HG03520 (cell line): ENCODE data around the gene CACNA2D3.

Experiments
- ATAC-seq: cut with Tn5 transposase; IDR thresholded peaks from one replicate; pipeline ENCODE4 v1.9.1; 2021; ENCODE audit warnings: mild to moderate bottlenecking, moderate library complexity; ENCODE audit not compliant: unreplicated experiment

CACNA2D3 gene

DNA sequence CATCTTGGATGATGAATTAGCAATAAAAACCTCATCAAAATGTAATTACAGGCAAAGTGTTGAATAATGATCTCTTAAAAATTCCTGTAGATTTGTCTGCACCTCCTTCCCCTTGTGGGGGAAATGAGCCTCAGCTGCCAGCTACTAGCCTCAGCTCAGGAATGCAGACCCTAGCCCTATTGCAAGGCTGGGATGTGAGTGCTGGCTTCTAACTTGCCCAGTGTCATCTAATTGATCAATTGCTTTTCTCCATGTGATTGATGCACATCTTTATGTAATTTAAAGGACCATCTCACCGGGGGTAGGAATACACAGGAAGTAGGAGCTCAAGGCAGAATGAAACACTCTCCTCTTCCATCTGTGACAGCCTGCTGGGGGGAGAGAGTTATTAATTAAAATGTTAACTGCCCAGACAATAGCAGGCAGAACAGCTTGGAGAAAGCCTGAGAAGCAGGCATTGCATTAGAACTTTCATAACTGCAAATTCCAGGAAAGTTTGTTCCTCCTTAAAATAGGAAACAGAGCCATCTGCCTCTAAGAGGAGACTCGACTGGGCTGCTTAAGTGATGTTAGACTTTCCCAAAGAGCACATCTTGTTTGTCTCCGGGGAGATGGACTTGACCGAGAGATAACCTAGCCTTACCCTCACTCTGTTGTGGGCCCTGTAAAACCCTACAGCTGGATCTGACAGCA, 735.9 kb downstream of the CACNA2D3 start:
- ATAC-seq: no peak

DNA sequence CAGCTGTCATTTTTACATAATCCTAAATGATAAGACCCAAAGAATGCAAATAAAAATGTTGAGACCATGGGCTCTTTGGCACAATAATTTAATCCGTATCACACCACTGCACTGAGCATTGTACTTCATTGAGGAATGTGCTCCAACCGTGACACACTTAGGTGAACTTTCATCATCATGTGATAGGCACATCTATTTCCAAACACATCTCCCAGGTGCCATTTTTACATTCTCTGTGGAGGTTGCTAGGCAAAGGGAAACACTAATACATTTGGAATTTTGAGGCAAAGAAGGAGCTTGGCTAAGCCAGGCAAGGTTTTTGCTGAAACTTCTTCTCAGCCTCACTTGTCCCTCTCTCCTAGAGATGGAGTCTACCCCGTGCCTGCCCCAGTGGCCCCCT, 736.8 kb downstream of the CACNA2D3 start:
- ATAC-seq: no peak

DNA sequence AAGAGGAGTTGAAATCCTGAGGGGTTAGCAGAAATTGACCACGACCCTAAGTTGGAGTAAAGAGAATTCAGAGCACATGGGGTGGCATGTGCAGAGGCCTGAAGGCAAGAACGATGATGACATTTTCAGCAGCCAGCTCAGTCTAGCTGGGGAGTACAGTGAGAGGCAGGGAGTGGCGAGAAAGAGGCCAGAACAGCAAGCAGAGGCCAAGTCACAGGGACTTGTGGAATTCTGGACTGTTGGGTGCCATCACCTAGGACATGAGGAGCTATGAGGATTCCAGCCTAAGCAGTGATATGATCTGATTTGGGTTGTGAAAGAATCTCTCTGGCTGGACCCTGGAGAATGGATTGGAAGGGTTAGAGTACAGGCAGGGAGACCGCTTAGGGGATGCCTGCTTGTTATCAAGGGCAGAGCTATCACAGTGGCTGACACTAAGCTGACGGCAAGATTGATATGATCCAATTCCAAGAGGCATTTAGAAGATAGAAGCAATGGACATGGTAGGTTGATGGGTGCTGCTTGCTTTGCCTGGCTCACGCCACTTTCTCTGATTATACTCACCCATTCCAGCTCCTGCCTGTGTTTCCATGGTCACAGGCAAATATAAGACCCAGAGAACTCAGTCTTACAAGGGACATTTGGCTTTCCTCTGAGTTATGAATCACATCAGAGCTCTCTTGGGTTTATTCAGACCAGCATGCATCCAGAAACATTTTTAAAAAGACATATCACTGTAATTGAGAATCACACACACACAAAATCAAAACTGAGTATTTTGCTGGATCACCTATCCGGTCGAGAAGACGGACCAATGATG, 739.1 kb downstream of the CACNA2D3 start:
- no peak for ATAC-seq

DNA sequence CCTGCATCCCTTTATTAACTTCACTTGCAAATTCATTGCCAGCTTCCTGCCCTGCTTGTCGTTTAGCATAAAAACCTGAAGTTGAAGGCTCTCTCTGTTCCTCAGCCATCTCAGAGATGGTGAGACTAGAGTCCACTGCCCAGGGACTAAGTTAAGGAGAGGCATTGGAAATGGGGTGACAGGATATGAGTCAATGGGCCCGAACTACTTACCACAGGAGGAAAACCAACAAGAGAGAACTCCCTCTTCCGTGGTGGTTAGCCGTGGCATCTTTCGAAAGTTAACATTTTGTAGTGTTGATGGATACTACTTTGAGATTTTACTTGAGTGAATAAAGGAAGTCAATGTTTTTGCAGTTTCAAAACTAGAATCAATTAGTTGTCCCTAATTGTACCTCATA, 740.2 kb downstream of the CACNA2D3 start:
- ATAC-seq: no peak

DNA sequence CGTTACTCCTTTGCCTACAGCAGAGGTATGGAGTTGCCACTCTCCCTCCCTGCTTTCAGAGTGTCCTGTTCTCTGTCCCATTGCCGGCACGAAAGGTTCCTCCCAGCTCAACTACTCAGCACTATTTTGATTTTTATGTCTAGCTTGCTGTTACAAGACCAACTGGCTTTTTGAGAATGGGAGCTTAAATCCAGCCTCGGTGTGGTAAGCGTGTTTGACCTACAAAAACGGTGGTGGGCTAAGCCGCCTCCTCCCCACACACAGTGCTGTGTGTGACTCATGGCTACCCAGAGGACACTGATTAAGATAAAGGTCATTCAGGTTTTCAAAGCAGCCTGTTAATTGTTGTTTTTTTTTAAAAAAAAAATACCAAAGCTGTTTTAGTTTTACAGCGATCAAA, 741.0 kb downstream of the CACNA2D3 start:
- no peak for ATAC-seq

DNA sequence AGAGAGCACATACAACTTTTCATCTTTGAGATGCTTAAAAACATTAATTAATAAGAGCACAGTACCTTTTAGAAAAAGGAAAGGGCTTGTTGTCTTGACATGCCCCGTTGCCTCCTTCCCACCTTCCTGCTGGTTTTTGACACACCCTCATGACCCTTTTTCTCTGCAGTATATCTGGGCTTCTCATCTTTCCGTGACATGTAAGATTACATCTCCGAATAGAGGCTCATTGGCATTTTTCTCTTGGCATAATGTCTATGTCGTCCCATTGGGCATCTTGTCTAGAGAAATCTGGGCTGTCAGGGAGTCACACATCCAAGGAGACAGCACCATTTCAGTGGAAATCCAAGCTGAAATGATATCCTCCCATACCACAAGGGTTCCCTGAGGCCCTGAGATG, 741.4 kb downstream of the CACNA2D3 start:
- ATAC-seq: no peak

DNA sequence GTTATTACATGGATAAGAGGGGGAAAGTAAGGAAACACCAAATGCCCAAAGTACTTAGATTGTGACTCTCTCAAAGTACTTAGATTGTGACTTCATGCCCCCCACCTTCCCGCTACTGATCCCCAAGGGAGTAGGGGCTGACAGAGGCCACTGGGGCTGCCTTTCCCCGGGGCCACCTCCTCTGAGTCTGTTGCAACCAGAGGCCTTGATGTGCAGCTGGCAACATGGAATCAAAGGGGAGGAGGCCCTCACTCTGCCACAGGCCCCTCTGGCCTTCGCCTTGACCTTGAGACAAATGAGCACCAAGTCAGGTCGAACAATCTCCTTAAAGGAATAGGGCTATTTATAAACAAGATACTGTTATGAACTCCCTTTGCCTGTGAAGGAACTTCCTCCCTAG, 743.0 kb downstream of the CACNA2D3 start:
- ATAC-seq: no peak

DNA sequence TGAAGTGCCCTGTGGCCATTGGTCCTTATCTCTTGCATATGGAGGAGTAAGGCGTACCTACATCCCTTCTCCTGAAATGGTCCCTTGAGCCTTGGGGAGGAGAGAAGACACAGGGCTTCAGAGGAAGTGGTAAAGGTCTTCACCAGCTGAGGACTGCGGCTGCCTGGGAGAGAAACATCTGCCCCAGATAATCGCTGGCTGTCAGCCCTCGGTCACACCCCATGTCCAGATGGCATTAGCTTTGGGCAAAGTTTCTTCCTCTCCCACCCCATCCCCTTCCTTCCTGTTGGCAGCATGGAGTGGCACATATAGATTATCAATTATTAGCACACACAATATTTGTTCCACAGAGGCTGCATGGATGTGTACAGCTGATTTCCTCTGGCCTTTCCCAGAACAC, 743.9 kb downstream of the CACNA2D3 start:
- no peak for ATAC-seq

DNA sequence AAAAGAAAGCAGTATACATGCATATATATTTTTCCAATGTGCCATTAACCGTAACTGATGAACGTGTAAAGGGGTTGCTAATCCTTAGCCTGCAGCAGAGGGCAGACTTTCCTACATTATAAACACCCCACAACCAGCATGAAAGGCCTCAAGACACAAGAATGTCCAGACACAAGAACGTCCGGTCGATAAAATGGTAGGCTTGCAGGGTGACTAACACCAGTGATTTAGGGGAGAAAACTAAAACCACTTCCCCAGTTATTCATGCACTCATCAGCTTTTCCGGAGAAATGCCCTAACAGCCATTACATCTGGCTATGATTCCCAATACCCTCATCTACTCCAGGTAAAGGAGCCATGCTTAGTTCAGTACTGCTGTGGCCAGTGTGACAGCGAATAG, 748.1 kb downstream of the CACNA2D3 start:
- no peak for ATAC-seq

DNA sequence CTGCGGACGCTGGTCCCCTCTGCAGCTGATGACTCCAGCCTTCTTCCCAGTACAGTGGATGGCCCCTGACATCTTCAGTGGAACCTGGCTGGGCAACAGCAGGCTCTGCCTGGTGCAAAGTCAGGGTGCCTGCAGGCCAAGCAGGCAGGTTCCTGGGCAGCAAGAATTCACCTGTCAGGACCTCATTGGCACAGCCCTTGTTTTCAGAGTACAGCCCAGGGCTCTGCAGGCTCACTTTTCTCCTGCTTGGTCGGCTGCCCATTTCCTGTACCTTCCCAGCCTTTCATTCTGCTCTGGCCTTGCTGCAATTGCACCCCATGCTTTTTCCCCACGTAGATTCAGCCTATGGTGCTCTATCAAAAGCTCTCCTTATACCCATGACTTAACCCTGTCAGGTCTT, 749.5 kb downstream of the CACNA2D3 start:
- no peak for ATAC-seq

DNA sequence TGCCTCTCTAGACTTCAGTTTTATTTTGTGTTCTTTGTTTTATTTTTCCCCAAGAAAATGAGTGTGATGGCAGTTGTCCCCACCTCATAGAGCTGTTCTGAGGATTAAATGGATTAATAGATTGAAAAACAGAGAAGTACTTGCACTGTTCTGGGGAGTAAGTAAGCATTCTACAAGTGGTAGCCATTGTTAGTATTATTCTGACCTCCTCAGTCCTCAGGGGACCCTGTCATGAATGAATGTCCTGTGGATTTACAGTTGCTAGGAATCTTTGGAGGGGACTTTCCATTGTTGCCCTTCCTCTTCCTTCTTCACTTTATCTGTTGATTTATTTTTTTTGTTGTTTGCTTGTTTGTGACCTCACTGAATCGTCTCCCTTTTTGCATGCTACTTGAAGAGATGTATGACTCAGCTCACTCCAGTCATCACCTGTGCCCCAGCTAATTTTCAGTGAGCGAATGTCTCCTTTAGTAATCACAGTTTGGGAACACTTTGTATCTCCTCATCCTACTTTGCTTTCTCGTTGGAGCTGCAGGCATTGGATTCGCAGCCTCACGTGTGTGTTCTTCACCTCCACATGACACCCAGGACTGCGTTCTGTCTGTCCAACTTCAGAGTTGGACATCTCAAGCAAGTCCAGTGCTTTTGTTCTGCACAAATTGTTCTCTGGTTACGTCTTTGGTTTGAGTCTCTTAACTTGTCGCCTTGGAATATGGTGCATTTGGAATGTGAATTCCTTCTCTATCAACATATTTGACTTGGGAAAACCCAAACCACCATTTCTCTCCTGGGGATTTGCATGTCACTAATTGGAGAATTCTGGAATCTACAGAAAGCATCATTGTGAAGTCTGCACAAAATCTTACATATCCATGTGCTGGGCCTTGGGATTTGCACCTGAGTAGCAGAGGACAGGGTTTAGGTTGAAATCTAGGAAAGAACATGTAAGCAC, 751.0 kb downstream of the CACNA2D3 start:
- ATAC-seq: no peak

DNA sequence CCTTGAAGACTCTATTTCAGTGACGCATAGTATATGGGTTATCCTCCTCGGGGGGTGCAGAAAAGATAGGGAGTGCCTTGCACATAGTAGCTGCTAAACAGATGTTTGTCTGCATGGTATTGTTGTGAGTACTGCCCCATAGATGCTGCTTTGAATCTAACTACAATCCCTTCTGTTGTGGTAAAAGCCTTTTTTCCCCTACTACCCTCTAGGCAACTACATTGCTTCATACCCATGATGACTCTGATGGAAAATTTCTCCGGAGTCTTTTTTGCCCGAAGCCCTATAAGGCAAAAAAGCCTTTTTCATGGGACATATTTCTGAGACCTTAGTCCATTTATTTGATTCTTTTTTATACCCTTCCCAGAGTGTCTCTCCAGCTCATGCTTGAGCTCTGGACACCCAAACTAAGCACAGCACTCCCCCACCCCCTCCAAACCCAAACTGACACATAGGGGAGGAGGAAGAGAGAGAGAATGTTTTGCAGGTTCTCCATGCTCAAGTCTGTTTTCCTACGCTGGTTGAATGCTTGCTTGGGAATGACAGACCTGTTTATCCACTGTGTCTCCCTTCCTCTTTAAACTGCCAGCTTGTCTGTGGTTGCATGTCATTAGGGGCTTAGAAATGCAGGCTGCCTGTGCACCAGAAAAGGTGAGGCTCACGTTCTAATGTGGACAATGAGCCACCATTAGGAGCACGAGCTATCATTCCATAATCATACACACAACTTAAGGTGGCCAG, 752.6 kb downstream of the CACNA2D3 start:
- no peak for ATAC-seq

DNA sequence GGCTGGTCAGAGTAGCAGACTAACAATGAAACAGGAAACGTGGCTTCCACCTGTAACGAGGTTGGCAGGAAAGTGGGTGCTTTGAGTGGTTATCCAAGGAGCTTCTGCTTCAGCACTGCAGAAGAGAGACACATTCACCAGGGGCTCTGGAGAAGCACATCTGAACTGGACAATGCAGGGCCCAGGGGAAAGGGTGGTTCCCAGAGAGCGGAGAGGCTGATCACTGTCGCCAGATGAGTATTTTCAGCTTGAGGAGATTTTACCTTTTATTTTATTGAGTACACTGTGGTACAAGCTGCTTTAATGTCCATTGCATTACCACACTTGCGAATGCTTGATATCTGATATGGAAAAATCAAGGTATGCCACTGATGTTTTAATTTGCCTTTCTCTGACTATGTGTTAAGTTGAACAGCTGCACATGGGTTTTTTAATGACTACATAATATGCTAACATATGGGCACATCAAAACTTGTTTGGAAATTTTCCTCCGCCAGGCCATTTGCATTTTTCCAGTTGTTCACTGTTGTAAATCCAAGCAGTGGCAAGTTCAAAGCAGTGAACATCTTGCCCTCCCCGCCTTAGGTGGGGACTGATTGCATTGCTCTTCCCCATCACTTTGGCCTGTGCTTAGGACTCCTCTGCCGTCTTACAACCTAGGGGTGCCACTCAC, 753.4 kb downstream of the CACNA2D3 start:
- no peak for ATAC-seq

DNA sequence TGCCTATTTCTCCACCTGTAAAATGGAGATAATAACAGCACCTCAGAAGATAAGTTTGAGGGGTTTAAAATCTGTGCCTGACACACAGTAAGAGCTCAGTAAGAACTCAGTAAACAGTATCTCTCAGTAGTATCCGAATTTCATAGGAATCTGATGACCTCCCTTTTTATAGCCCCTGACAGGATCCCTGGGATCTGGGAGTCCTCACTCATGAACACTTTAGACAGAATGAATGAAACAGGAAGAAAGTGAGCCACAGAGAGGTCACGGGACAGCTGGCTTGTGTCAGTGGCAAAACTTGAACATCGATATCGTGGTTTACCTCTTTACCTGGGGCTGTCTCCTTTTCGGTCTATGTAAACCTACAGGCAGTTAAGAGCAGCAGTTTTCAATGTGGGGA, 754.3 kb downstream of the CACNA2D3 start:
- ATAC-seq: no peak

DNA sequence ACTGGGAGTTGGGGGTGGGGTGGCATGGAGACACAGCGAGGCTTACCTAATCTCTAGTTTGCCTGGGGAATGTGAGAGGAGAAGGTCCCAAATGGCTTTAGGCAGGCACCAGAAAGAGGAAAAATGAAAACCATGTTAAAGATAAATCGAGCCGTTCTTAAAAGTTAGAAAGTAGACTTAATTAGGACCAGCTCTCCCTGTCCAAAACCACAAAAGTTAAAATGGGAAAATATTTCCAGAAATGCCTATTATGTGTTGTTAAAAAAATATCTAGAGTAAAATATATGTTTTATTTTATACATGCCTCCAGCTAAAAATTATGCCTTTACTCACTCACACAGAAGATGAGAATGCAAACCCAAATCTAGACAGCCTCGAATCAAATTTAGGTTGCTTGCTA, 755.4 kb downstream of the CACNA2D3 start:
- no peak for ATAC-seq

DNA sequence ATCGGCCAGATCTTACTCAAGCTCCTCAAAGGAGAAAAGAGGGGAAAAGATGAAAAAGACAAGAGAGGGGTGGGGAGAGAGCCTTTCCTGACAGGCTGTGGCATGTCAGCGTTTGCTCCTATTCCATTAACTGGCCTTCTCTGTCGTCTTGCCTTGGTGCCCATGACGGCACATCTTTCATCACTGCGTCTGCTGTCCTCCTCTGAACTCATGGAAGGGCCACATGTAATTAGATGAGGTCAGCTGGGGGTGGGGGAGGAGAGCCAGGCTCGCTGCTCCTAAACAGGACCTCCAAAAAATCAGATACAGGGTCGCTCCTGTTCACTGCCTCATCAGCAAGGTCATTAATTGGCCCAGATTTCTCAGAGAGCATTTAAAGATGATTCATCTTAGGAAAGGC, 755.8 kb downstream of the CACNA2D3 start:
- no peak for ATAC-seq

DNA sequence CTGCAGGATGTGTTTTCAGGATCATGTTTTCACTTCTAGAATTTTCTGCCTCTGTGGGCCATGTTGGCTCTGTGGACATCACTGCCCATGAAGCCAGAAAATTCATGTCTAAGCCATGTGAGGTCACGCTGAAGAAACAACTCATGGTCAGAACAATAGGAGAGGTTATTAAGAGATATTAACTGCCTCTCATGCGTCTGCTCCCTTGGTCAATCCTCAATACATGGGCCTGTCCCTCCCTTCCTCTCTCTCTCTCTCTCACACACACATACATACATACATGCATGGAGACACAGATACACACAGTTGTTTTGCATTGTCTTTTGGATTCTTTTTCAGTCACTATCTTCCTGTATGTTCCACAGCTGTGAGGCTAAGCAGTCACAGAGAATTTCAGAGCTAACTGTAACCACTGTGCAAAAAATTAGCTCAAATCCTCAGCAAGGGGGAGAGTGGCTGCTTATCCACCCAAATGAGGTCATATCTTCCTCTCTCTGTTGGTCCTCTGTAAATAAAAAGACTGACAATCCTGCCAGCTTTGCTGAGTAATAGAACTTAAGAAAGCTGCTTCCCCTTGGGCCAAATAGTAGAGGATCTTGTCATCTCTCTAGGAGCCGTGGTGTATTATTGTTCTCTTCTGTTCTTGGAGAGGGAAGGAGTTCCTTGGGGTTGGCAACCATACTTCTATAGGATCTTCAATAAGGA, 759.9 kb downstream of the CACNA2D3 start:
- ATAC-seq: no peak

DNA sequence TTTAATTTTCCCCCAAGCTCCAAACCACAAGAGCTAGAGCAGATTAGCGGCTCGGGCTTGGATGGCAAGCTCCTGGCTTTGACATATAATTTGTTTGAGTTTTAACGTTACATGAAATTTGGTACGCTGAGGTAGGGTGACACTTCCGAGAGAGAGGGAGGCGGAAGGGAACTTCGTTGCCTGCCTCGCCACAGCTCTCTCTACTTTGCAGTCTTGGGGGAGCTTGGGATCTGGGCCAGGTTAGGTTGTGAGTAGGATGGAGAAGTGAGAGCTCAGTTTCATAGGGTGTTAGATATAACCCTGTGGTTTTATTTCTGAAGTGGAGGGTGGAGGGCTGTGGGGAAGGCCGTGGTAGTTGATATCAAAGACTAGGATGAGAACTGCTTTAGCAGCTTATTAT, 765.8 kb downstream of the CACNA2D3 start:
- ATAC-seq: no peak

DNA sequence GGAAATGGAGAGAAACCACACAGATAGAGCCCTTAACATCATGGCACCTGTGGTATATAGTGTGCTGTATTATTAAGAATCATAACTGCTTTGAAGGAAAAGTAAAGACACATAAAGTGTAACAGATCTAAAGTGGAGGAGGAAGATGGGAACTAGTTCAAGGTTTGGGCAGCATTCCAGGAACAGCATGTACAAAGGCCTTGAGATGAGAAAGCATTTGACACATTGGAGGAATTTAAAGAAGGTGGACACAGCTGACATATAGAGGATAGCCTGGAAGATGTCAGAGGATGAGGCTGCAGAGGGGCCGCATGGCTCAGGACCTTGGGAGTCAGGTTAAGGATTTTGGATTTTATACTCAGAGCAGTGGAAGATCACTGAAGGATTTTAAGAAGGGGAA, 766.5 kb downstream of the CACNA2D3 start:
- no peak for ATAC-seq

DNA sequence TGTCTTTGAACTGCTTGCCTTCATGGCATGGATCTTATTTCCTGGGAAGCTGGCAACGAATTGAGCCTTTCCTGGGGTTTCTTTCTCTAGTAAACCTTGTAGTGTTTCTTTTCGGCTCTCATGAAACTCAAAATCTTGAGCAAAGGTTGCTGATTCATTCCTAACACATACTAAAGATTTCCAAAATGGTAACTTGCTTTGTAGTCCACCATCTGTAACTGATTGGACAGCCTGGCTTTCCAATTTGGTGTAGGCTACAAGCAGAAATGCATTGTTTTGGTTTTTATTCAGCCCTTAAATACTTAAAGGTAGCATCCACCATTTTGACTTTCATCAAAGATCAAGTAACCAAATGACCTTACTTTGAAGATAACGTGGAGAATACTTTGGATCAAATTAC, 767.4 kb downstream of the CACNA2D3 start:
- ATAC-seq: no peak
